BJ (cell line): ENCODE data around the gene PEX26. TPM values are rescaled to one million over a fixed set of nuclear protein-coding genes. Genes with fewer than 3 reads are reported as not detected.

Source experiments
- CTCF ChIA-PET: fragments of 350-600 bp; formaldehyde crosslinking; extraction: SDS; loops from one replicate; lab custom pipeline; 2021; ENCODE audit warnings: antibody characterized with exemption, inconsistent platforms; lab: Yijun Ruan, JAX
- POLR2A ChIA-PET: fragments of 300-600 bp; sonication (Branson Sonifier 250); formaldehyde crosslinking; extraction: SDS; loops from one replicate; lab custom pipeline; 2021; ENCODE audit warnings: antibody characterized with exemption; lab: Charles Lee
- DNase-seq: peaks from one replicate; pipeline ENCODE4 v3.0.0-alpha.2; 2011; ENCODE audit warnings: low read depth
- H3K27me3 ChIP-seq: 2 replicates; pipeline ENCODE4 v1.6.0; 2011; ENCODE audit warnings: low read length; ENCODE audit not compliant: control insufficient read depth, insufficient read depth
- H3K36me3 ChIP-seq: 2 replicates; pipeline ENCODE4 v1.5.1; 2011; ENCODE audit warnings: low read length; ENCODE audit not compliant: control insufficient read depth, insufficient read depth
- H3K4me3 ChIP-seq: 2 replicates; pipeline ENCODE4 v1.5.1; 2011; ENCODE audit warnings: low read depth, mild to moderate bottlenecking, control low read depth, low read length
- polyA plus RNA-seq: library from polyadenylated mRNA; depleted of rRNA; stranded (reverse); fragments of >200 nt; gene quantifications from 2 replicates; pipeline ENCODE4 v1.2.3, GENCODE V29; 2011
- TF ChIP-seq, protein P1 (sequence below): IDR thresholded peaks from 2 replicates; pipeline ENCODE4 v1.5.1; 2011; ENCODE audit warnings: low read depth, mild to moderate bottlenecking, control low read depth, inconsistent platforms, low read length, moderate library complexity; ENCODE audit not compliant: insufficient read depth

The PEX26 gene
- polyA plus RNA-seq, 1 experiment: 30.6 TPM

DNA sequence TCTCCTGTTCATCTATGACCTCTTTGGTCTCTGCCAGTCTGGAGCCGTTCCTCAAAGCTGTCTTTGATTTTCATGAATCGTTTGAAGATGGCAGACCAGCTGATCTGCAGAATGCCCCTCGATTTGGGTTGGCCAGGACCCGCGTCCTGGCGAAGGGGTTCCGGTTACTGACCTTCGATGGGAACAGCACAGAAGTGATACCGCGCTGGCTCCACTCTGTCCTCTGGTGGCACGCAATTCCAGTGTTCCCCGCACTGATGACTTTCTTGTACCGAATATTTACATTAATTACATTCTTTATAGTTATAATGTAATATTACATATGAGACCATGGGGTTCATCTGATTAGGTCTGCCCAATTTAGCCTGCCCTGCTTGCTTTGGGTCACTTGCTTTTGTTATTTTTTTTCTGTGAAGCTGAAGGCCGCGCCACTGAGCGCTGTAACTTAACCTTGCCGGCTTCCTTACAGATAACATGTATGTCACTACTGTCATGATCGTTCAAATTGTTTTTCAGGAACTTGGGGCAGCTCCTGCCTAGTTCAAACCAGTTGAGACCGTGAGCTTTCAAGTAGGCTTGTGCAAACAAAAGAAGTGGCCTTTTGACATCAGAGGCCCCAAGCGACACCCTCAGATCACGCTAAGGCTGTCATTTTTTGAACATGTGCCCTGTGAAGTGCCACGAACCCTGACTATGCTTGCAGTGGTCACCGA, 68.0 kb downstream of the PEX26 start:
- Histone ChIP-seq H3K27me3 (no peaks in the 10 kb centered on the region), H3K4me3 (no peak overlapping the region), H3K36me3 (no peaks in the 10 kb centered on the region)
- no peak for DNase-seq
- TF ChIP-seq, protein P1, sequence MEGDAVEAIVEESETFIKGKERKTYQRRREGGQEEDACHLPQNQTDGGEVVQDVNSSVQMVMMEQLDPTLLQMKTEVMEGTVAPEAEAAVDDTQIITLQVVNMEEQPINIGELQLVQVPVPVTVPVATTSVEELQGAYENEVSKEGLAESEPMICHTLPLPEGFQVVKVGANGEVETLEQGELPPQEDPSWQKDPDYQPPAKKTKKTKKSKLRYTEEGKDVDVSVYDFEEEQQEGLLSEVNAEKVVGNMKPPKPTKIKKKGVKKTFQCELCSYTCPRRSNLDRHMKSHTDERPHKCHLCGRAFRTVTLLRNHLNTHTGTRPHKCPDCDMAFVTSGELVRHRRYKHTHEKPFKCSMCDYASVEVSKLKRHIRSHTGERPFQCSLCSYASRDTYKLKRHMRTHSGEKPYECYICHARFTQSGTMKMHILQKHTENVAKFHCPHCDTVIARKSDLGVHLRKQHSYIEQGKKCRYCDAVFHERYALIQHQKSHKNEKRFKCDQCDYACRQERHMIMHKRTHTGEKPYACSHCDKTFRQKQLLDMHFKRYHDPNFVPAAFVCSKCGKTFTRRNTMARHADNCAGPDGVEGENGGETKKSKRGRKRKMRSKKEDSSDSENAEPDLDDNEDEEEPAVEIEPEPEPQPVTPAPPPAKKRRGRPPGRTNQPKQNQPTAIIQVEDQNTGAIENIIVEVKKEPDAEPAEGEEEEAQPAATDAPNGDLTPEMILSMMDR: no peak
- POLR2A ChIA-PET: no interaction called here
- CTCF ChIA-PET: interaction anchor here (0.5 kb wide), 1 partner anchor 156 kb away, joined by 3 read pairs; no protein-coding TSS in a partner anchor

GRCh38 chr22:18146389-18146753, 68.6 kb downstream of the PEX26 start:
- CTCF ChIA-PET: no interaction called here
- no peak for DNase-seq
- TF ChIP-seq, protein P1: no peak
- POLR2A ChIA-PET: no interaction called here
- H3K27me3 ChIP-seq: no peaks in the 10 kb centered on the region
- H3K36me3 ChIP-seq: no peaks in the 10 kb centered on the region
- H3K4me3 ChIP-seq: no peak overlapping the region

- CTCF ChIA-PET: no interaction called here
- H3K27me3 ChIP-seq: no peaks in the 10 kb centered on the region
Measured at GRCh38 chr22:18147791-18148190, 70.0 kb downstream of the PEX26 start.

GRCh38 chr22:18148293-18148965, 70.6 kb downstream of the PEX26 start:
- TF ChIP-seq, protein P1: no peak
- DNase-seq: no peak
- Histone ChIP-seq H3K36me3 (no peaks in the 10 kb centered on the region), H3K4me3 (no peak overlapping the region), H3K27me3 (no peaks in the 10 kb centered on the region)
- ChIA-PET POLR2A (no interaction called here), CTCF (no interaction called here)

More at GRCh38 chr22:18147791-18148190, 70.0 kb downstream of the PEX26 start:
- no peak for DNase-seq
- POLR2A ChIA-PET: no interaction called here
- TF ChIP-seq, protein P1: no peak
- Histone ChIP-seq H3K36me3 (no peaks in the 10 kb centered on the region), H3K4me3 (no peak overlapping the region)

DNA sequence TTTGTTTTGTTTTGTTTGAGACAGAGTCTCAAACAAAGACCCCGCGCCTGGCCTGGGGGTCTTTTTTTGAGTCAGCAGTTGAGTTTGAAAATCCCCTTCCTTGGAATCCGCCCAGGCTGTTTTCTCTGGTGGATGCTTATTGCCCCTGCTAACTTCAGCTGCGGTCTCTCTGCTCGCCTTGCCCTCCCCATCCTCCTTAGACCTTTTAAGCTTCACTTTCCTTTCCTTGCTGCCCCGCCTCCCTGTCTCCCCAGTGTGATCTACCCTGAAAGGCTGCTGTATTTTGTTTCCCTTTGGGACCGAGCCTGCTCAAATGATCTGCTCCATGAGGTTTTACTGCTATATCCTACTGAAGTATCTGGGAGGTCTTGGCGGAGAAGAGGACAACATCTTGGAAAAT, 74.7 kb downstream of the PEX26 start:
- Histone ChIP-seq H3K4me3 (no peak overlapping the region), H3K36me3 (no peaks in the 10 kb centered on the region), H3K27me3 (no peaks in the 10 kb centered on the region)
- TF ChIP-seq, protein P1: no peak
- ChIA-PET POLR2A (no interaction called here), CTCF (no interaction called here)
- DNase-seq: no peak
